HL-60 (cell line): ENCODE measurements around the gene DNAJA3.
"Not testable (repeated sequence)": the region's sequence is repeated elsewhere in the genome, so short reads cannot be mapped to it uniquely, and the experiment has no call there.

Experiments used
- DNase-seq, 2 experiments: peaks; one replicate each; pipeline ENCODE4 v3.0.0-alpha.2; 2010 to 2020; ENCODE audit warnings: low read depth in 1 of 2, low spot score in 1 of 2
- H3K27ac ChIP-seq: fragments of 250-450 bp; sonication (Bioruptor Pico); replicated peaks from 2 replicates; pipeline ENCODE4 v1.5.1; 2020; ENCODE audit warnings: mild to moderate bottlenecking, moderate library complexity
- H3K27me3 ChIP-seq: fragments of 250-450 bp; sonication (Bioruptor Pico); 2 replicates; pipeline ENCODE4 v1.5.1; 2021; ENCODE audit warnings: mild to moderate bottlenecking, moderate library complexity; ENCODE audit not compliant: insufficient read depth, poor library complexity, severe bottlenecking
- H3K4me3 ChIP-seq: replicated peaks from 2 replicates; pipeline ENCODE4 v1.5.1; 2011; ENCODE audit warnings: mild to moderate bottlenecking, control low read depth, low read length; ENCODE audit not compliant: insufficient read depth
- CTCF ChIP-seq: IDR thresholded peaks from one replicate; pipeline ENCODE4 v1.5.1; 2011; ENCODE audit warnings: low read length, control low read depth, inconsistent platforms; ENCODE audit not compliant: insufficient read depth
- GABPA ChIP-seq: IDR thresholded peaks from 2 replicates; pipeline ENCODE4 v1.6.1; 2012; ENCODE audit warnings: low read depth
- POLR2AphosphoS5 ChIP-seq: IDR thresholded peaks from 2 replicates; pipeline ENCODE4 v1.6.1; 2012; ENCODE audit warnings: low read depth
- REST ChIP-seq: IDR thresholded peaks from 2 replicates; pipeline ENCODE4 v1.6.1; 2012; ENCODE audit warnings: low read depth; ENCODE audit not compliant: insufficient replicate concordance
- SPI1 ChIP-seq: IDR thresholded peaks from 2 replicates; pipeline ENCODE4 v1.6.1; 2012; ENCODE audit warnings: low read depth, mild to moderate bottlenecking, borderline replicate concordance

The DNAJA3 gene

GRCh38 chr16:4393240-4393600, 32.4 kb upstream of the DNAJA3 start:
- Histone ChIP-seq H3K4me3 (no peak overlapping the region), H3K27me3 (no peaks in the 10 kb centered on the region), H3K27ac (no peak overlapping the region)
- TF ChIP-seq GABPA: no peak
- no peak for TF ChIP-seq REST
- no peak for TF ChIP-seq CTCF
- no peak for TF ChIP-seq POLR2AphosphoS5
- TF ChIP-seq SPI1: no peak
- no peak for DNase-seq

GRCh38 chr16:4393850-4394249, 31.8 kb upstream of the DNAJA3 start:
- not testable (repeated sequence) for H3K4me3 ChIP-seq, H3K27me3 ChIP-seq, H3K27ac ChIP-seq, DNase-seq

- Histone ChIP-seq H3K4me3 (no peak overlapping the region), H3K27me3 (no peaks in the 10 kb centered on the region), H3K27ac (no peak overlapping the region)
- no peak for DNase-seq
- TF ChIP-seq SPI1 (no peak), REST (no peak), CTCF (no peak), GABPA (no peak), POLR2AphosphoS5 (no peak)
These were observed 30.5 kb upstream of the DNAJA3 start for GRCh38 chr16:4395055-4395726.

- H3K27me3 ChIP-seq: no peaks in the 10 kb centered on the region
- no peak for DNase-seq
- TF ChIP-seq SPI1 (no peak), CTCF (no peak), POLR2AphosphoS5 (no peak), GABPA (no peak), REST (no peak)
- no peak overlapping the region for H3K4me3 ChIP-seq
- H3K27ac ChIP-seq: no peak overlapping the region
These were observed 26.5 kb upstream of the DNAJA3 start for GRCh38 chr16:4399001-4399730.
